H1 (cell line): Measurements from ENCODE around the gene KREMEN1. TPM values are rescaled to one million over a fixed set of nuclear protein-coding genes. Genes with fewer than 3 reads are reported as not detected.

Experiments
- ATF2 ChIP-seq: IDR thresholded peaks from 2 replicates; pipeline ENCODE4 v1.6.1; 2012; ENCODE audit warnings: low read length, inconsistent platforms
- CHD7 ChIP-seq: fragments of 300-600 bp; sonication (generic); IDR thresholded peaks from 2 replicates; pipeline ENCODE4 v1.7.1; 2012; ENCODE audit warnings: low read length, moderate library complexity, mild to moderate bottlenecking, inconsistent platforms; ENCODE audit not compliant: insufficient replicate concordance
- GABPA ChIP-seq: IDR thresholded peaks from 2 replicates; pipeline ENCODE4 v1.6.1; 2011; ENCODE audit warnings: mild to moderate bottlenecking, low read length, moderate library complexity, borderline replicate concordance; ENCODE audit not compliant: insufficient read depth
- NANOG ChIP-seq: IDR thresholded peaks from 2 replicates; pipeline ENCODE4 v1.6.1; 2011; ENCODE audit warnings: low read length, low read depth, mild to moderate bottlenecking, inconsistent platforms; ENCODE audit not compliant: insufficient read depth, poor library complexity, severe bottlenecking
- RAD21 ChIP-seq, 2 experiments: IDR thresholded peaks in 1 of 2; conservative IDR thresholded peaks in 1 of 2; 2 replicates each; pipeline ENCODE4 v1.6.1; 2011; ENCODE audit warnings: low read depth in 2 of 2, low read length in 2 of 2, improper control_type of control experiment in 1 of 2, inconsistent platforms in 1 of 2, mild to moderate bottlenecking in 1 of 2, moderate library complexity in 1 of 2
- SIX5 ChIP-seq: IDR thresholded peaks from 2 replicates; pipeline ENCODE4 v1.6.1; 2011; ENCODE audit warnings: mild to moderate bottlenecking, low read depth, low read length
- polyA plus RNA-seq, 7 experiments: library from polyadenylated mRNA; depleted of rRNA in 3 of 7; stranded (reverse) in 5 of 7; unstranded in 2 of 7; fragments of >200 nt in 5 of 7; fragments of 200-250 nt in 2 of 7; gene quantifications; 1 replicate in 5 of 7; 2 replicates in 1 of 7; 4 replicates in 1 of 7; pipeline versions ENCODE4 v1.2.1 to v1.2.3, GENCODE V29; 2011 to 2013; ENCODE audit warnings: missing spikeins in 2 of 7, mixed read lengths in 2 of 7
- total RNA-seq: library from RNA; stranded (reverse); fragmentation: NEBNext Ultra II Directional; extraction: Animal tissue kit (Norgen Biotek cat#: 25700); gene quantifications from 2 replicates; pipeline ENCODE4 v1.2.1, GENCODE V29; 2021

KREMEN1 gene
- total and polyA plus RNA-seq, 2 of the 8 experiments (the other 6 are each of a cell fraction or from before 2014, with no cell fraction given) = 2.1 to 3.2 TPM

- TF ChIP-seq CHD7 (no peak), ATF2 (no peak), SIX5 (no peak), GABPA (no peak), NANOG (no peak), RAD21 (IDR thresholded peaks at IDR 0.05 in 1 of 2, conservative IDR thresholded peaks at IDR 0.05 in 1 of 2; ENCODE audit: low read depth in 2 of 2, low read length in 2 of 2) (no peak)
Observed at GRCh38 chr22:29203488-29204454, 130.9 kb downstream of the KREMEN1 start (continued).
